GM23248 (cell line): ENCODE data around the gene AGAP1. TPM values are rescaled to one million over a fixed set of nuclear protein-coding genes. Genes with fewer than 3 reads are reported as not detected.

Experiments
- DNase-seq: peaks from one replicate; pipeline ENCODE4 v3.0.0-alpha.2; 2015
- H2AFZ ChIP-seq: fragments of 200-600 bp; sonication (generic); 2 replicates; pipeline ENCODE4 v1.6.1; 2016; ENCODE audit warnings: antibody characterized with exemption
- H3F3A ChIP-seq: fragments of 200-600 bp; sonication (generic); 2 replicates; pipeline ENCODE4 v1.6.1; 2016; ENCODE audit warnings: mild to moderate bottlenecking, antibody characterized with exemption, mixed run types; ENCODE audit not compliant: insufficient read depth
- H3K27ac ChIP-seq: fragments of 200-600 bp; sonication (generic); 2 replicates; pipeline ENCODE4 v1.5.1; 2016; ENCODE audit warnings: mild to moderate bottlenecking
- H3K27me3 ChIP-seq: fragments of 200-600 bp; sonication (generic); replicated peaks from 2 replicates; pipeline ENCODE4 v1.6.1; 2016; ENCODE audit warnings: mild to moderate bottlenecking; ENCODE audit not compliant: insufficient read depth
- H3K36me3 ChIP-seq: fragments of 200-600 bp; sonication (generic); 2 replicates; pipeline ENCODE4 v1.6.1; 2016; ENCODE audit warnings: low read depth, mild to moderate bottlenecking
- H3K4me1 ChIP-seq: fragments of 200-600 bp; sonication (generic); 2 replicates; pipeline ENCODE4 v1.6.1; 2016; ENCODE audit warnings: mild to moderate bottlenecking; ENCODE audit not compliant: insufficient read depth
- H3K4me2 ChIP-seq: fragments of 200-600 bp; sonication (generic); one replicate; pipeline ENCODE4 v1.6.1; 2016; ENCODE audit warnings: mild to moderate bottlenecking; ENCODE audit not compliant: unreplicated experiment
- H3K4me3 ChIP-seq: fragments of 200-600 bp; sonication (generic); 2 replicates; pipeline ENCODE4 v1.5.1; 2016; ENCODE audit warnings: mild to moderate bottlenecking
- H3K79me2 ChIP-seq: fragments of 200-600 bp; sonication (generic); 2 replicates; pipeline ENCODE4 v1.6.1; 2016; ENCODE audit warnings: mild to moderate bottlenecking; ENCODE audit not compliant: insufficient read depth
- H3K9ac ChIP-seq: fragments of 200-600 bp; sonication (generic); 2 replicates; pipeline ENCODE4 v1.6.1; 2016; ENCODE audit warnings: mild to moderate bottlenecking
- H3K9me2 ChIP-seq: fragments of 200-600 bp; sonication (generic); 2 replicates; pipeline ENCODE4 v1.6.1; 2016; ENCODE audit warnings: mixed run types, mild to moderate bottlenecking, moderate library complexity; ENCODE audit not compliant: insufficient read depth
- H3K9me3 ChIP-seq: fragments of 200-600 bp; sonication (generic); one replicate; pipeline ENCODE4 v1.6.1; 2017; ENCODE audit warnings: low read depth
- H4K20me1 ChIP-seq: fragments of 200-600 bp; sonication (generic); 2 replicates; pipeline ENCODE4 v1.6.0; 2016; ENCODE audit not compliant: insufficient read depth
- EZH2 ChIP-seq: fragments of 200-600 bp; sonication (generic); IDR thresholded peaks from 2 replicates; pipeline ENCODE4 v1.6.1; 2018; ENCODE audit warnings: antibody characterized with exemption, mild to moderate bottlenecking; ENCODE audit not compliant: insufficient read depth, poor library complexity, severe bottlenecking
- EZH2phosphoT487 ChIP-seq: fragments of 200-600 bp; sonication (generic); IDR thresholded peaks from 2 replicates; pipeline ENCODE4 v1.6.1; 2018; ENCODE audit warnings: antibody characterized with exemption, moderate library complexity, mild to moderate bottlenecking, low read depth; ENCODE audit not compliant: insufficient read depth
- WGBS, 2 experiments: methylation state at CpG; one replicate each; pipeline ENCODE4 v1.1.6; 2015 to 2017; ENCODE audit warnings: low lambda C conversion rate in 2 of 2, low coverage in 1 of 2; ENCODE audit errors: missing lambda C conversion rate in 2 of 2; 5-methylcytosine and 5-hydroxymethylcytosine counted together
- in situ Hi-C: fragments of 300-500 bp; cut with MboI; formaldehyde crosslinking; loops from 2 replicates; pipeline ENCODE4 v1.15.0; 2020
- polyA plus RNA-seq: library from polyadenylated mRNA; unstranded; fragments of >200 nt; fragmentation: Nextera tagmentation; extraction: Ambion mirVana; gene quantifications from 2 replicates; pipeline ENCODE4 v1.2.1, GENCODE V29; 2016
- total RNA-seq: library from RNA; depleted of rRNA; stranded (reverse); fragments of >200 nt; shearing (Covaris generic); gene quantifications from 2 replicates; pipeline ENCODE4 v1.2.3, GENCODE V29; 2014

Gene AGAP1
- total and polyA plus RNA-seq, 2 experiments from 2014 or later = 2.2 to 9.9 TPM

DNA sequence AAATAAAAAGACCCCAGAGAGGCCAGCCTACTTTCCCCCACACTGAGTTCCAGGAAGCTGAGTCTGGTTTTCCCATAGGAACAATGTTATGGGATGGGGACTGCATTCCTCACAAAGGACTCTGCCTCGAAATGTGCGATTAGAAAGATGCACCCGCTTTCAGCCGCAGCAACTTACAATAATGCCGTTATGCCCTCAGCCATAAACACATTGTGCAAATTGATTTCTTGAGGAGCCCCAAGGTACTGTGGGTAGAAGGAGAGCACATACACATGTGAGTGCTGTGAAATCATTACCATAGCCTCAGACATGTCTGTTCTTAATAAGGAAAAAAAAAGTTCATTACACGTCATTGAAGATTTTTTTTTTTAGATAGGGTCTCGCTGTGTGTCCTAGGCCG, 64.7 kb downstream of the AGAP1 start:
- Histone ChIP-seq H3K9me2 (no peaks in the 10 kb centered on the region), H3K4me1 (no peaks in the 10 kb centered on the region; the same call in 1 of the 2 replicates), H3K4me3 (no peak overlapping the region), H3K27me3 (no peaks in the 10 kb centered on the region), H3K79me2 (peaks cover 99% of the 10 kb centered on the region), H3K36me3 (no peaks in the 10 kb centered on the region), H2AFZ (no peak overlapping the region), H3K4me2 (no peak overlapping the region), H4K20me1 (peaks cover 8% of the 10 kb centered on the region; the same call in 1 of the 2 replicates), H3K9ac (no peak overlapping the region), H3F3A (no peaks in the 10 kb centered on the region), H3K27ac (no peak overlapping the region), H3K9me3 (no peaks in the 10 kb centered on the region)
- no peak for DNase-seq
- in situ Hi-C loops = no loop called here
- 90 to 93% methylated on average over 8 of the region's 8 CpGs for WGBS, 2 experiments
- TF ChIP-seq EZH2phosphoT487 = no peak
- TF ChIP-seq EZH2 = no peak

DNA sequence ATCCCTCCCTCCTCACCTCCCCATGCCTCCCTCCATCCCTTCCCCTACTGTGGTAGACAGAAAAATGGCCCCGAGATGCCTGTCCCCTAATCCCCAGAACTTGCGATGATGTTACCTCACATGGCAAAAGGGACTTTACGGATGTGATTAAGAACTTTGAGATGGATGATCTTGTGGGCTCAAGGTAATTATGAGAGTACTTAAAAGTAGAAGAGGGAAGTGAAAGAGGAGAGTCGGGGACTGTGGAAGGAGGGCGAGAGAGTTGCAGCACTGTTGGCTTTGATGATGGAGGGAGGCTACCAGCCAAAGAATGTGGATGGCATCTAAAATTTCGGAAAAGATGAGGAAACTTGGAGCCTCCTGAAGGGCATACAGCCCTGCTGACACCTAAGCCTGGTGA, 66.5 kb downstream of the AGAP1 start:
- Histone ChIP-seq H3K4me2 (no peak overlapping the region), H3K27ac (no peak overlapping the region), H3K9me2 (no peaks in the 10 kb centered on the region), H3K27me3 (no peaks in the 10 kb centered on the region), H3K4me3 (no peak overlapping the region), H3F3A (no peaks in the 10 kb centered on the region), H4K20me1 (peaks cover 11% of the 10 kb centered on the region; the same call in 1 of the 2 replicates), H3K79me2 (peaks cover 100% of the 10 kb centered on the region), H3K4me1 (no peaks in the 10 kb centered on the region; the same call in 1 of the 2 replicates), H2AFZ (no peak overlapping the region), H3K9ac (no peak overlapping the region), H3K9me3 (no peaks in the 10 kb centered on the region), H3K36me3 (no peaks in the 10 kb centered on the region)
- 98 to 99% methylated on average over 6 of the region's 6 CpGs for WGBS, 2 experiments
- no peak for DNase-seq
- TF ChIP-seq EZH2phosphoT487 = no peak
- no peak for TF ChIP-seq EZH2
- in situ Hi-C loops = no loop called here

DNA sequence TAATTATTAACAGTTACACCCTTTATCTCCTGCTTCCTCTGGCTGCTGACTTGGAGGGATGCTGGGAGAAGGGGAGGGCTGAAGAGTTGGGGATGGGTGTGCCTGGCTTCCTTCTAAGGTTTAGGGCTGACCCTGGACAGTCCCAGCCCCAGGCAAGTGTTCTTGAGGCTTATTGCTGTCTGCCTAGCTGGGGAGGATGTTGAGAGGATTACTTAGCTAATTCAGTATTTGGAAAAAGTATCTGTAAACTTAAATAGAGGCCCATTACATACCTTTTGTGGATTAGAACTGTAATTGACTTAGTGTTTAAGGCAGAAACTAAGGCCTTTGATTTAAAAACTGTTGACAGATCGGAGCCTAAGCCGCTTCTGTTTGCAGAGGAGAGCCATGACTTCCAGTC, 67.6 kb downstream of the AGAP1 start:
- Histone ChIP-seq H3K79me2 (peaks cover 100% of the 10 kb centered on the region), H3K4me3 (no peak overlapping the region)

DNA sequence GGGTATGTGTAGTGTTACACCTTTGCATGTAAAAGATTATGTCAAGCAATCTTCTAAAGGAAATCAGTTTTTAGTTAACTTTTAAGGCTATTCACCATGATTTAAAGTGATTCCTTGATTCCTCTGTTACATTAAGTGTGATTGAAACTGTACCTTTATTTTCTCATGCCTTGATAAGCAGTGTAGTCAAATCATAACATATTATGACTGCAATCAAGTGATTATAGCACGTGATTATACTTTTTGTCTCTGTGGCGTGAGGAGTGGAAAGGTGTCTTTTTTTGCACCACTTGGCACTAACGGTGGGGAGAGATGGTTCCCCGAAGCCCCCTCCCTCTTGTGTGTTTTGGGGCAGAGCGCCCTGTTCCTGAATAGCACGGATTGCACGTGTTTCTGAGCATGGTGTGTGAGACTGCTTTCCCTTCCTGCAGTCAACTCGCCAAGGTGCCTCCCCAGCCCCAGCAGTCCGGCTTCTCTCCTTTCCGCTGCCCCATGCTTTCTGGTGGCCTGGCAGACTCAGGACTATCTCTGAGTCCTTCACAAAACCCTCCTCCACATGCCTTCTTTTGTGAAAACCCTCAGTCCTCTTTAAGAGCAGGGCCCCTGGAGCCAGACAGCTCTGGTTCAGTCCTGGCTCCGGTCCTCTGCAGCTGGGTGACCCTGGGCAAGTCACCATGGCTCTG, 68.4 kb downstream of the AGAP1 start:
- in situ Hi-C loops = no loop called here
- Histone ChIP-seq H3K79me2 (peaks cover 100% of the 10 kb centered on the region), H3K27me3 (no peaks in the 10 kb centered on the region), H3K9me2 (no peaks in the 10 kb centered on the region), H3K9ac (no peak overlapping the region), H3K36me3 (no peaks in the 10 kb centered on the region), H3K4me3 (no peak overlapping the region), H3K9me3 (no peaks in the 10 kb centered on the region), H2AFZ (no peak overlapping the region), H3K27ac (no peak overlapping the region), H3F3A (no peaks in the 10 kb centered on the region), H4K20me1 (peaks cover 11% of the 10 kb centered on the region; the same call in 1 of the 2 replicates), H3K4me1 (no peaks in the 10 kb centered on the region; the same call in 1 of the 2 replicates), H3K4me2 (no peak overlapping the region)
- WGBS, 2 experiments = 92 to 94% methylated on average over 11 of the region's 11 CpGs
- no peak for DNase-seq
- TF ChIP-seq EZH2 (no peak), EZH2phosphoT487 (no peak)

More for the DNA sequence above, 67.6 kb downstream of the AGAP1 start:
- H3K27ac ChIP-seq = no peak overlapping the region
- H3F3A ChIP-seq = no peaks in the 10 kb centered on the region
- no peaks in the 10 kb centered on the region; the same call in 1 of the 2 replicates for H3K4me1 ChIP-seq
- H3K9me3 ChIP-seq = no peaks in the 10 kb centered on the region
- TF ChIP-seq EZH2phosphoT487 (no peak), EZH2 (no peak)
- H3K27me3 ChIP-seq = no peaks in the 10 kb centered on the region
- H2AFZ ChIP-seq = no peak overlapping the region
- in situ Hi-C loops = no loop called here
- H3K4me2 ChIP-seq = no peak overlapping the region
- H4K20me1 ChIP-seq = peaks cover 11% of the 10 kb centered on the region; the same call in 1 of the 2 replicates
- H3K9ac ChIP-seq = no peak overlapping the region
- H3K9me2 ChIP-seq = no peaks in the 10 kb centered on the region
- DNase-seq = no peak
- H3K36me3 ChIP-seq = no peaks in the 10 kb centered on the region
- 95 to 98% methylated on average over 2 of the region's 2 CpGs for WGBS, 2 experiments
